Inferior parietal cortex (tissue), 1 donor: Measurements from ENCODE around the gene HNRNPUL2.

Experiments
- DNase-seq: peaks from one replicate; pipeline ENCODE4 v3.0.0-alpha.2; 2016; ENCODE audit errors: extremely low spot score

Gene HNRNPUL2

GRCh38 chr11:62667460-62667859, 59.8 kb downstream of the HNRNPUL2 start:
- DNase-seq, result no peak

- no peak for DNase-seq
Observed at GRCh38 chr11:62666259-62666926, 60.9 kb downstream of the HNRNPUL2 start.

DNA sequence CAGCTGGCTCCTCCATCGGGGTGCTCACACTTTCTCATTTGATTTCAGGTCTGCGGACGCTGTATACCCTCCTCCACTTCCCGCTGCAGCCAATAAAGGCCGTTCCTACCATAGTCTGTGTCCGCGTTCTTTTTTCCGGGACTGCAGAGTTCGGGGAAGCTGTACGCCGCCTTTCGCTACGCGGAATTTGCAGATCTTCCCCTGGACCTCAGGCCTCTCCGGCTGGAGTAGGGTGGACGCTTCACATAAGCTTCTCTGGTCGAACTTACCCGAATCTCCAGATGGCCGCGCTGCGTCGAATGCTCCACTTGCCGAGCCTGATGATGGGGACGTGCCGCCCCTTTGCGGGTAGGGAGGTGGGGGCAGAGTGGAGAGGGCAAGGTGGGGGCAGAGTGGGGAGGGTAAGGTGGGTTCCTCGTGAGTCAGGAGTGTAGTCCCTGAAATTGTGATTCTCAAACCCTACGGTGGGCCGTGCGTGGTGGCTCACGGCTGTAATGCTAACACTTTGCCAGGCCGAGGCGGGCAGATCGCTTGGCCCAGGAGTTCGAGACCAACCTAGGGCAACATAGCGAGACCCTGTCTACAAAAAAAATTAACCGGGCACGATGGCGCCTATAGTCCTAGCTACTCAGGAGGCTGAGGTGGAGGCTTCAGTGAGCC, 61.5 kb downstream of the HNRNPUL2 start:
- no peak for DNase-seq

- peak; percentile 97 for DNase-seq
Observed at GRCh38 chr11:62665075-62665598, 62.1 kb downstream of the HNRNPUL2 start, which contains the start of the genes C11orf98 and CSKMT. Gene C11orf98 (minus strand): TSS chr11:62665210. CDS start chr11:62665169, 41 bp downstream. Gene CSKMT (plus strand): TSS chr11:62665312. CDS start chr11:62665880, 568 bp downstream.

- peak; percentile 35 for DNase-seq
Observed at GRCh38 chr11:62664405-62665074, 62.7 kb downstream of the HNRNPUL2 start.
